Sigmoid colon (tissue), 7 donors: ENCODE results near the gene KIF11. TPM values are rescaled to one million over a fixed set of nuclear protein-coding genes. Genes with fewer than 3 reads are reported as not detected.
A peak's percentile ranks its signal among the peaks of the same experiment; 100 is the strongest.

Source experiments
- DNase-seq: peaks from one replicate; pipeline ENCODE4 v3.0.0-alpha.2; 2019
- H3K27ac ChIP-seq, 4 donors: fragments of 200-600 bp; sonication (generic); one replicate each; pipeline ENCODE4 v1.5.1; 2016 to 2019; ENCODE audit warnings: mild to moderate bottlenecking in 1 of 4
- H3K27me3 ChIP-seq, 3 donors: fragments of 200-600 bp; sonication (generic); one replicate each; pipeline ENCODE4 v1.5.1; 2019; ENCODE audit warnings: mild to moderate bottlenecking in 1 of 3
- H3K36me3 ChIP-seq, 4 donors: fragments of 200-600 bp; sonication (generic); one replicate each; pipeline ENCODE4 v1.5.1; 2016 to 2019
- H3K4me1 ChIP-seq, 4 donors: fragments of 200-600 bp; sonication (generic); one replicate each; pipeline ENCODE4 v1.5.1; 2017 to 2019
- H3K4me3 ChIP-seq, 4 donors: fragments of 200-600 bp; sonication (generic); one replicate each; pipeline ENCODE4 v1.5.1; 2017 to 2019; ENCODE audit warnings: mild to moderate bottlenecking in 2 of 4, moderate library complexity in 1 of 4
- H3K9me3 ChIP-seq, 4 donors: fragments of 200-600 bp in 3 of 4; sonication (generic) in 3 of 4; one replicate each; pipeline versions ENCODE4 v1.5.1 to v1.6.1; 2013 to 2019
- EP300 ChIP-seq, 4 donors: sonication (generic); formaldehyde crosslinking; IDR thresholded peaks; one replicate each; pipeline ENCODE4 v1.6.1; 2017; ENCODE audit warnings: antibody characterized with exemption in 4 of 4
- POLR2A ChIP-seq, 2 donors: fragments of 450-650 bp; IDR thresholded peaks; one replicate each; pipeline ENCODE4 v1.6.1; 2016; ENCODE audit warnings: antibody characterized with exemption in 2 of 2, mild to moderate bottlenecking in 2 of 2, moderate library complexity in 2 of 2
- POLR2AphosphoS5 ChIP-seq, 4 donors: sonication (generic); formaldehyde crosslinking; IDR thresholded peaks; one replicate each; pipeline ENCODE4 v1.6.1; 2017; ENCODE audit warnings: antibody characterized with exemption in 4 of 4
- WGBS, 2 donors: extraction: QIAGEN DNeasy Blood & Tissue Kit; methylation state at CpG; one replicate each; pipeline ENCODE4 v1.1.7; 2013; 5-methylcytosine and 5-hydroxymethylcytosine counted together
- intact Hi-C: fragments of 100-400 bp; cut with DNase I; formaldehyde crosslinking; loops from one replicate; pipeline ENCODE4 v1.15.1; 2023
- polyA plus RNA-seq, 3 donors: library from polyadenylated mRNA; stranded (reverse); fragments of 200-250 nt; gene quantifications; one replicate each; pipeline ENCODE4 v1.2.3, GENCODE V29; 2013
- total RNA-seq, 4 donors: library from RNA; depleted of rRNA; stranded (reverse); fragments of >200 nt; gene quantifications; one replicate each; pipeline ENCODE4 v1.1.0, GENCODE V29; 2016
- TF ChIP-seq, protein P1 (sequence below), 4 experiments: fragments of 450-650 bp in 3 of 4; fragments of 200-600 bp in 1 of 4; IDR thresholded peaks; one replicate each; pipeline ENCODE4 v1.5.1; 2016 to 2019; ENCODE audit warnings: antibody characterized with exemption in 4 of 4, mild to moderate bottlenecking in 3 of 4, moderate library complexity in 2 of 4
- donor health status: healthy with polysubstance abuse.
- donor health status: Bipolar disorder and iron deficiency.
- donor health status: healthy.

Gene KIF11
- total and polyA plus RNA-seq, 7 donors = 0.16 to 10.1 (median 0.95) TPM

DNA sequence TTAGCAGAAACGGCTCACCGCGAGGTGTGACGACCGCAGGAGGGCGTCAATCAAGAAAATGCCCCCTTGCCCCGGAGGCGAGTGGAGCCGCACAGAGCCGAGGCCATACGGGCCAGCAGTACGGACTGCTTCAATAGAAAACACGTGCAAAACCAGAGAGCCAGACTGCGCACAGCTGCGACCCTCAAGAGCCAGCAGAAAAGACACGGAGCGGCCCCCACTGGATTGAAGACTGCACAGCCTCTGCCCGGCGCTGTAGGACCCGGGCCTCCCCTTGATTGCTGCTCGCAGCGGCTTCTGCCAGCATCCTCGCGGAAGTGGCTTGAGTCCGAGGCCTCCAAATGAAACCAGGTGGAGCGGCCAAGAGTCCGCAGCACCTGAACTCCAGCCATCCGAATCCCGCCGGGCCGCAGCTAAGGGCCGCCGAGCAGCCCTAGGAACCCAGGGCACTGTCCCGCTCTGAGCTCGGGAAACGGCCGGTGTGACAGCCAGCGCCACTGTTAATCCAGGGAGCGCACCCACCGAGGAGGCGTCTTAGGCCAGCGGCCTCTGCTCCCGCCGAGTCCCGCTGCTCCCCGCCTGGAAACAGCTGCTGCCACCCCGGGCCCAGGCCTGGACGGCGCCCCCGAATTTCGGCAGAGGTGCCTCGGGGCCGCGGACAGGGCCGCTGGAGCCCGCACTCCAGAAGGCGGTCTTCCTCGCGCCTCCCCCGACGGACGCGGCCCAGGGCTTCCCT, 96.2 kb downstream of the KIF11 start:
- peak; percentile 74 for DNase-seq
- intact Hi-C loops = loop anchor here (2.0 kb wide), 2 partner anchors 68 to 98 kb away; no protein-coding TSS in a partner anchor

DNA sequence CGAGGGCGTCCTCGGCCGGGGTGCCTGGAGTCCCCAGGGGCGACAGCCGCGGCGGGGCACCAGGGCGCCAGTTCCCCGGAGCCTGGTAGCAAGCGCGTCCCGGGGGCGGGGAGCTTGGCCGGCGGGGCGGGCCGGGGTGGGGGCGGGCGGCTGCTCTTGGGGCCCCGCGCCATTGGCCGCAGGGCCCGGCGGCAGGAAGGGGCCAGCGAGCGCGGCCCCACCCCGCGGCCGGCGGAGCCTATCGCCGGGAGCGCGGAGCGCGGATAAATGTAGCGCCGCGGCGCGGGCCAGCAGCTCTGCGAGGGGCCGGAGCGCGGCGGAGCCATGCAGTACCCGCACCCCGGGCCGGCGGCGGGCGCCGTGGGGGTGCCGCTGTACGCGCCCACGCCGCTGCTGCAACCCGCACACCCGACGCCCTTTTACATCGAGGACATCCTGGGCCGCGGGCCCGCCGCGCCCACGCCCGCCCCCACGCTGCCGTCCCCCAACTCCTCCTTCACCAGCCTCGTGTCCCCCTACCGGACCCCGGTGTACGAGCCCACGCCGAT, 96.8 kb downstream of the KIF11 start, which contains the start of gene HHEX:
Gene HHEX (plus strand): TSS at position 293 of the 548 bp plus-strand sequence. CDS start 32 bp downstream, at position 325.
- H3K27ac ChIP-seq = peak within 1 kb of the TSS; percentile 79 to 92 (median 86)

More for the DNA sequence above, 96.2 kb downstream of the KIF11 start:
- Histone ChIP-seq H3K9me3 (peaks cover 0 to 6% (median 2%) of the 10 kb centered on the region in 4 donors), H3K4me1 (peaks cover 0 to 34% (median 15%) of the 10 kb centered on the region in 4 donors), H3K27me3 (peaks cover 0 to 27% (median 2%) of the 10 kb centered on the region in 3 donors), H3K4me3 (peak overlapping the region; percentile 64 to 76 (median 74)), H3K36me3 (no peaks in the 10 kb centered on the region), H3K27ac (peak overlapping the region; percentile 79 to 92 (median 86))
- TF ChIP-seq EP300 (IDR thresholded peaks at IDR 0.05) = no peak
- TF ChIP-seq POLR2A (IDR thresholded peaks at IDR 0.05) = no peak
- TF ChIP-seq POLR2AphosphoS5 (IDR thresholded peaks at IDR 0.05) = no peak
- TF ChIP-seq, protein P1, sequence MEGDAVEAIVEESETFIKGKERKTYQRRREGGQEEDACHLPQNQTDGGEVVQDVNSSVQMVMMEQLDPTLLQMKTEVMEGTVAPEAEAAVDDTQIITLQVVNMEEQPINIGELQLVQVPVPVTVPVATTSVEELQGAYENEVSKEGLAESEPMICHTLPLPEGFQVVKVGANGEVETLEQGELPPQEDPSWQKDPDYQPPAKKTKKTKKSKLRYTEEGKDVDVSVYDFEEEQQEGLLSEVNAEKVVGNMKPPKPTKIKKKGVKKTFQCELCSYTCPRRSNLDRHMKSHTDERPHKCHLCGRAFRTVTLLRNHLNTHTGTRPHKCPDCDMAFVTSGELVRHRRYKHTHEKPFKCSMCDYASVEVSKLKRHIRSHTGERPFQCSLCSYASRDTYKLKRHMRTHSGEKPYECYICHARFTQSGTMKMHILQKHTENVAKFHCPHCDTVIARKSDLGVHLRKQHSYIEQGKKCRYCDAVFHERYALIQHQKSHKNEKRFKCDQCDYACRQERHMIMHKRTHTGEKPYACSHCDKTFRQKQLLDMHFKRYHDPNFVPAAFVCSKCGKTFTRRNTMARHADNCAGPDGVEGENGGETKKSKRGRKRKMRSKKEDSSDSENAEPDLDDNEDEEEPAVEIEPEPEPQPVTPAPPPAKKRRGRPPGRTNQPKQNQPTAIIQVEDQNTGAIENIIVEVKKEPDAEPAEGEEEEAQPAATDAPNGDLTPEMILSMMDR (IDR thresholded peaks at IDR 0.05) = no peak
- 1 to 2% methylated on average over 63 of the region's 63 CpGs for WGBS, 2 donors

DNA sequence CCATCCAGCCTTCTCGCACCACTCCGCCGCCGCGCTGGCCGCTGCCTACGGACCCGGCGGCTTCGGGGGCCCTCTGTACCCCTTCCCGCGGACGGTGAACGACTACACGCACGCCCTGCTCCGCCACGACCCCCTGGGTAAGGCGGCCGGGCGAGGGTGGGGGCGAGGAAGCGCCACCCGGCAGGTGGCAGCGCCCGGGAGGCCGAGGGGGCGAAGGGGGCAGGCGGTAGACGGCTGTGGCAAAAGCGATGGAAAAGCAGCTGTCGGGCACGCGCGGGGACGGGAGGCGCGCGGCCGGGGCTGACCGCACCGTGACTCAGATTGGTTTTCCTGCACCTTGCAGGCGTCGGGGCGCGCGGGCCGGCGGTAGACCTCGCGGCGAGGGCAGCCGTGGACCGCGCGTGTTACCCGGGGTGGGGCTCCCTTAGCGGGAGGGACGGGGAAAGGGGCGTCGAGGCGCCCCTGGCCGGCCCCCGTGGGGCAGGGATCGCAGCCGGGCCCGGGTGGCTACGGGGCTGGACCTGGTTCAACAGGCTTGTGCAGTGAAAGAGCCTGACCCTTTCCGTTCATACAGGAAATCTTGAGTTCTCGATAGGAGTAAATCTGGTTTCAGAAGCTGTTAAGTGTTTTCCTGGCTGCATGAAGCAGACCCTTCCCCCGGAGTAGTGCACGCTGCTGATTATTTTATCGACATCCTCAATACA, 97.4 kb downstream of the KIF11 start:
- TF ChIP-seq EP300 (IDR thresholded peaks at IDR 0.05) = peak in 1 of 4 donors; percentile 32
- TF ChIP-seq POLR2A (IDR thresholded peaks at IDR 0.05) = no peak
- TF ChIP-seq POLR2AphosphoS5 (IDR thresholded peaks at IDR 0.05) = peak; percentile 18 to 81 (median 62)
- TF ChIP-seq, protein P1 (IDR thresholded peaks at IDR 0.05) = no peak
- intact Hi-C loops = loop anchor here (10.0 kb wide), 1 partner anchor 176 kb away; no protein-coding TSS in a partner anchor
- DNase-seq = peak; percentile 80
- H3K36me3 ChIP-seq = no peaks in the 10 kb centered on the region
- H3K27me3 ChIP-seq = peaks cover 0 to 31% (median 2%) of the 10 kb centered on the region in 3 donors
- peak overlapping the region; percentile 73 to 81 (median 76) for H3K4me3 ChIP-seq
- peak overlapping the region; percentile 79 to 92 (median 86) for H3K27ac ChIP-seq
- peaks cover 0 to 34% (median 15%) of the 10 kb centered on the region in 4 donors for H3K4me1 ChIP-seq
- 3 to 17% methylated on average over 73 of the region's 73 CpGs for WGBS, 2 donors
- H3K9me3 ChIP-seq = peaks cover 0 to 3% (median under 1%) of the 10 kb centered on the region in 4 donors

More for the DNA sequence above, 96.8 kb downstream of the KIF11 start, which contains the start of gene HHEX:
- peak; percentile 77 for DNase-seq
- H3K36me3 ChIP-seq = no peaks in the 10 kb centered on the region
- H3K4me3 ChIP-seq = peak within 1 kb of the TSS; percentile 73 to 81 (median 76)
- WGBS, 2 donors = 1 to 2% methylated on average over 79 of the region's 79 CpGs
- peaks cover 0 to 34% (median 15%) of the 10 kb centered on the region in 4 donors for H3K4me1 ChIP-seq
- peak; percentile 23 to 60 (median 50) for TF ChIP-seq POLR2AphosphoS5 (IDR thresholded peaks at IDR 0.05)
- no peak for TF ChIP-seq EP300 (IDR thresholded peaks at IDR 0.05)
- TF ChIP-seq, protein P1 (IDR thresholded peaks at IDR 0.05) = no peak
- TF ChIP-seq POLR2A (IDR thresholded peaks at IDR 0.05) = no peak
- intact Hi-C loops = loop anchor here (2.0 to 10.0 kb wide), 3 partner anchors 67 to 175 kb away; no protein-coding TSS in a partner anchor
- H3K27me3 ChIP-seq = peaks cover 0 to 27% (median 2%) of the 10 kb centered on the region in 3 donors
- H3K9me3 ChIP-seq = peaks cover 0 to 6% (median 2%) of the 10 kb centered on the region in 4 donors

DNA sequence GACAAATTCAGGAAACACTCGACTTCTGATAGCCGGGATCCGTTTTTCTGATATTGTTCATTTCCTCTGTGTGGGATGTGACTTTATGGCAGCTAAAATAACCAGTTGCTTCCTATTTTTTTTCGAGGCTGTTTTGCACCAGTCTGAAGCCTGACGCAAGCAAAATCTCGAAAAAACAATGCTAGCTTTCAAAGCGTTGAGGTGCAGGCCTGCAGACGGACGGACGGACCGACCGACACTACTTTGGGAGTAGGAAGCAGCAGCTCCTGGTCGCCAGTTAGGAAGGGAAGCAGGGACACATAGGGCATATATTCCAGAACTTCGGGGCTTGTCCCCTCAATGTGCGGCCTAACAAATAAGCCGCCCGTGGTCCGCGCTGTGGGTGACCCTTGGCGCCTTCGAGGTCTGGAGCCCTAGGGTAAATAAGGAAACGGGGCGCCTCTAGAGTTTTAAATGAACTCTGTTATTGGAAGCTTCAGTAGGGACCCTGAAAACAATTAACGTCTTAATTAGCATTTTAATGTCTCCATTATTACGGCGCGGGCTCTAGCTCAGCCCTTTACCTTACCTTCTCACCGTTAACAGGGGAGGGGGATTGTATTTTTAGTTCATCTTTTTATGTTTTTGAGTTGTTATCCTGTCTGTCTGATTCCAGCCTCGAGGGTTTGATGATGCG, 98.1 kb downstream of the KIF11 start:
- peaks cover 0 to 38% (median 2%) of the 10 kb centered on the region in 3 donors for H3K27me3 ChIP-seq
- H3K4me3 ChIP-seq = peak overlapping the region; percentile 73 to 81 (median 76)
- H3K36me3 ChIP-seq = no peaks in the 10 kb centered on the region
- H3K9me3 ChIP-seq = no peaks in the 10 kb centered on the region
- H3K4me1 ChIP-seq = peaks cover 0 to 34% (median 17%) of the 10 kb centered on the region in 4 donors
- DNase-seq = peak; percentile 72
- intact Hi-C loops = loop anchor here (10.0 kb wide), 1 partner anchor 176 kb away; no protein-coding TSS in a partner anchor
- TF ChIP-seq EP300 (IDR thresholded peaks at IDR 0.05) (no peak), POLR2AphosphoS5 (IDR thresholded peaks at IDR 0.05) (peak in 1 of 4 donors; percentile 56), POLR2A (IDR thresholded peaks at IDR 0.05) (no peak)
- TF ChIP-seq, protein P1 (IDR thresholded peaks at IDR 0.05) = no peak
- peak overlapping the region; percentile 79 to 92 (median 86) for H3K27ac ChIP-seq
- 39 to 80% methylated on average over 30 of the region's 30 CpGs for WGBS, 2 donors
